Measurements from ENCODE around the gene HPS1. TPM values are rescaled to one million over a fixed set of nuclear protein-coding genes. Genes with fewer than 3 reads are reported as not detected.

HPS1 gene
- total RNA-seq, 1 donor from 2014 or later, result 16.0 TPM

DNA sequence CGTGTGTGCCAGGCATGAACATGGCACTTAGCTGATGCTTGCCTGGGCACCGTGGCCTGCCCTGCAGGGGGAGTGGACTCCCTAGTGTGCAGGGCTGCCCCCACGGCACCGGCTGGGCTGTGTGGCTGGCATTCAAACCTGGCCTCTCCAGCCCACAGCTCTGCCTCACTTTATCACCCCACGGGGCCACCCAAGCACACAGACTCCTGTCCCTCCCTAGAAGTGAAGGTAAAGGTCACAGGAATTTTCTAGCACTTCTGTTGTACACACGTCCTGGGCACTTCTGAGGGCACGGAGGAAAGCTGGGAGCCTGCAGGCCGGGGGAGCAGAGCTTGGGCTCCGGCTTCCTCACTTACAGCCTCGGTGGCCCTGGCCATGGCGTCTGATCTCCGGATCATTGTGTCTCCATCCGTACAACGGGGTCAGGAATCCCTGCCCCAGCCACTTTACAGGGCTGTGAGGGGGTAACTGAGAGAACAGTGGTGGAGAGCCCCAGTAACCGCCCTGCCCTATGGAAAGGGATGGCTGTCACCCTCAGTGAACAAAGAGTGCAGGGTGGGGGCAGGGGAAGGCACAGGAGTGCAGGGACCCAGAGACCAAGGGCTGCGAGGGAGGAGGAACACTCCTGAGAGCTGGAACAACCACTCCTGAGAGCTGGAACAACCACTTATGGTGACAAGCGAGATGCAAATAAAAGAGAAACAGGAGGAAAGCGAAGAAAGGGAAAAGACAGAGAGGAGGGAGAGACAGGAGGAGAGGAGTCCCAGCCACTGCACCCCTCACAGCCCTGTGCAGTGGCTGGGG is 27.9 kb downstream of the HPS1 start:
- H3K9me3 ChIP-seq (ENCODE audit: low read depth), result no peaks in the 10 kb centered on the region
- H2AFZ ChIP-seq (replicated peaks), result no peak overlapping the region
- no peak overlapping the region for H3K27ac ChIP-seq
- Mint-ChIP-seq H3K9me3 (no peaks in the 10 kb centered on the region), H3K27me3 (ENCODE audit: insufficient read depth, low read depth) (peaks cover 6% of the 10 kb centered on the region), H3K27ac (no peak overlapping the region), H3K4me1 (peaks cover 26% of the 10 kb centered on the region), H3K36me3 (peaks cover 2% of the 10 kb centered on the region), H3K4me3 (no peak overlapping the region)
- peaks cover 10% of the 10 kb centered on the region for H3K4me1 ChIP-seq
- no peaks in the 10 kb centered on the region for H4K20me1 ChIP-seq (ENCODE audit: low read depth)
- no peaks in the 10 kb centered on the region for H3K36me3 ChIP-seq
- DNase-seq (ENCODE audit: low spot score), result no peak
- no peaks in the 10 kb centered on the region for H3K79me2 ChIP-seq (ENCODE audit: low read depth)
- no peak for TF ChIP-seq EZH2phosphoT487 (IDR thresholded peaks at IDR 0.05)
- TF ChIP-seq EZH2 (IDR thresholded peaks at IDR 0.05), result no peak
- H3K4me3 ChIP-seq, result no peak overlapping the region
- peaks cover 6% of the 10 kb centered on the region for H3F3A ChIP-seq (ENCODE audit: low read depth)
- H3K27me3 ChIP-seq, result no peaks in the 10 kb centered on the region
- H3K4me2 ChIP-seq, result no peak overlapping the region
- H3K9ac ChIP-seq, result no peak overlapping the region

DNA sequence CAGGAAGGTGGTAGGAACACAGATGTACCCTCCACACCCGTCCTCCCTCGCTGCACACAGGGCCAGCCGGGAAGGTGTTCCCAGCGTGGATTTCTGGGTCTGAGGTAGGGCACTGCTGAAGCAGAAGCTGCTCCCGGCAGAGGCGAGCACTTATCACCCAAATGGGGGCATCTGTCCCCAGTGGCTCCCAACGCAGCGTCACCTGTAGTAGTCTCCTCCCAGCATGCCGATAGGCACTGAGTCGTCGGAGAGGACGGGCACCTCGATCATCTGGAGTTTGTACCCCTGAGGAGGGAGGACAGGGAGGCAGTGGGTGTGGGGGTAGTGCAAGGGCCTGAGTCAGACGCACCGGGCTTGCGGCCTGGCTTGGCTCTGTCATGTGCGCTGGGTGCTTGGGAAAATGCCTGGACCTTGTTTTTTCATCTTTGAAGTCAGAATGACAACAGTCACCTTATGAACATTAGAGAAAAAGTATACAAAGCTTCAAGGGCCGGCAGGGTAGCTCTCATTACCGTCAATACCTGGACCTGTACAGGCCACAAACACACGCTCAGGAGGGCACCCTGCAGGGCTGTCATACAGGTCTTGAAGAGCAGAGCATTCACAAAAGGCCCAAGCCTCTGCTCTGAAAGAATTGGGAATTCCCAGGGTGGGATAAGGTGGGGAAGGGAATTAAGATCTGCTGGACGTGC is 28.6 kb downstream of the HPS1 start:
- H3K36me3 Mint-ChIP-seq, result peaks cover 2% of the 10 kb centered on the region

DNA sequence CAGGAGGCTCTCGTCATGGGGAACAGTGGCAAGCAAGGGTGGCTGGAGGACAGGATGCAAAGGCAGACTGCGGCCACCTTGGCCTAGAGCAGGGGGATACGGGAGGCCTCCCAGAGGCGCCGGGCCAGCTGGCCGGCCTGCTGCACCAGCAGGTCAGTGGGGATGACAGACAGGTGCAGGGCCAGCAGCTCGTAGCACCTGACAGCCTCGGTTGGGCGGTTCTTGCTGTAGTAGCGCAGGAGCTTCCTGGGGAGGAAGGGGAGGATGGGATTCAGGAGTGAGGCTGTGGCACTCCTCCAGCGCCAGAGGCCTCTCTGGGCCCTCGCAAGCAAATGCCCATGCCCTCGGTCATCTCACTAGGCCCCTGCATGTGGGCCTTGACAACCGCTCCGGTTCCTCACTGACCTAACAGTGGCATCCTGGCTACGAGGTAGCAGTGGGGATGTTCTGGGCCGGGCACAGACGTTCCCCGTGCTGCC is 29.2 kb downstream of the HPS1 start:
- no peak overlapping the region for H2AFZ ChIP-seq (replicated peaks)
- Mint-ChIP-seq H3K4me3 (no peak overlapping the region), H3K27me3 (ENCODE audit: insufficient read depth, low read depth) (peaks cover 6% of the 10 kb centered on the region), H3K27ac (no peak overlapping the region), H3K9me3 (no peaks in the 10 kb centered on the region), H3K36me3 (peaks cover 2% of the 10 kb centered on the region), H3K4me1 (peaks cover 26% of the 10 kb centered on the region)
- no peak overlapping the region for H3K4me3 ChIP-seq
- H3F3A ChIP-seq (ENCODE audit: low read depth), result peaks cover 6% of the 10 kb centered on the region
- no peaks in the 10 kb centered on the region for H3K79me2 ChIP-seq (ENCODE audit: low read depth)
- H3K4me1 ChIP-seq, result peaks cover 10% of the 10 kb centered on the region
- H4K20me1 ChIP-seq (ENCODE audit: low read depth), result no peaks in the 10 kb centered on the region
- H3K27me3 ChIP-seq, result no peaks in the 10 kb centered on the region
- TF ChIP-seq CTCF (IDR thresholded peaks at IDR 0.05) (no peak), EZH2phosphoT487 (IDR thresholded peaks at IDR 0.05) (no peak), EZH2 (IDR thresholded peaks at IDR 0.05) (no peak)
- no peak overlapping the region for H3K9ac ChIP-seq
- no peaks in the 10 kb centered on the region for H3K36me3 ChIP-seq
- no peak overlapping the region for H3K27ac ChIP-seq
- no peaks in the 10 kb centered on the region for H3K9me3 ChIP-seq (ENCODE audit: low read depth)
- no peak overlapping the region for H3K4me2 ChIP-seq
- DNase-seq (ENCODE audit: low spot score), result no peak

More for the DNA sequence above, 28.6 kb downstream of the HPS1 start:
- Histone ChIP-seq H3K9me3 (ENCODE audit: low read depth) (no peaks in the 10 kb centered on the region), H3K4me1 (peaks cover 10% of the 10 kb centered on the region), H3K36me3 (no peaks in the 10 kb centered on the region), H3K4me3 (no peak overlapping the region), H3K79me2 (ENCODE audit: low read depth) (no peaks in the 10 kb centered on the region), H3K4me2 (no peak overlapping the region), H3K27ac (no peak overlapping the region), H3K27me3 (no peaks in the 10 kb centered on the region), H4K20me1 (ENCODE audit: low read depth) (no peaks in the 10 kb centered on the region), H3F3A (ENCODE audit: low read depth) (peaks cover 6% of the 10 kb centered on the region), H2AFZ (replicated peaks) (no peak overlapping the region), H3K9ac (no peak overlapping the region)
- H3K27me3 Mint-ChIP-seq (ENCODE audit: insufficient read depth, low read depth), result peaks cover 6% of the 10 kb centered on the region
- peaks cover 26% of the 10 kb centered on the region for H3K4me1 Mint-ChIP-seq
- no peaks in the 10 kb centered on the region for H3K9me3 Mint-ChIP-seq
- DNase-seq (ENCODE audit: low spot score), result no peak
- no peak overlapping the region for H3K4me3 Mint-ChIP-seq
- TF ChIP-seq CTCF (IDR thresholded peaks at IDR 0.05) (no peak), EZH2phosphoT487 (IDR thresholded peaks at IDR 0.05) (no peak), EZH2 (IDR thresholded peaks at IDR 0.05) (no peak)
- H3K27ac Mint-ChIP-seq, result no peak overlapping the region

All from neural progenitor cell (in vitro differentiated cells).